Measurements from ENCODE around the gene PTPRF.

DNA sequence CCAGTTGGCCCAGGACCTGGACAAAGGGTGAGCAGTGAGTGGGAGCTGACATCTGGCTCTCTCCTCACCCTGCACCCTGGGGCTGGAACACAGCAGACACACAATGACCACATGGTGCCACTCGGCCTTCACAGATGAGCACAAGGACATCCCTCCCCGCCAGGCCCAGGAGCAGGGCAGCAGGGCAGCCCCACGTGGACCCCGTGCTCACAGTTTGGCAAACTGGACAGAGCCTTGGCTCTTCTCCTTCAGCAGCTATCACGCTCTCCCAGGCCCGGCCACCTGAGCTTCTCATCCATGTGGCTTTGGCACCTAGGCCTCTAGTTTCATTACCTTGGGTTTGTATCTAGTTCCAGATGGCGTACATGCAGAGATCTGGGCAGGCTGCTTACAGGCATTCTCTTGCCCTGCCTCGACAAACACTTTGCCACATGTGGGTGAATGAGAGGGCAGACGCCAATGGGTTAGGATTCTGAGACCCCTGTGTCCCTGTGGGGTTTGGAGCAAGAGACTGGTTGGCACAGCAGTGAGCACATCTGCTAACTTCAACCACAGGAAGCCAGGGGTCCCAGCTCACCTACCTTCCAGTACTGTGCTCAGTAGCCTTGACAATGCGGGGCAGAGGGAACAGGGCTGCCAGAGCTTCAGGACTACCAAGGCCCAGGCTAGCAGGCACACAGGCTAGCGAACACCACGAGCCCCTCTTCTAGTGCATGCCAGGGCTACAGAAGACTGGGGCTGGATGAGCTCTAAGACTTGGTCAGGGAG lies 3.4 kb upstream of the PTPRF start:
- no peak for TF ChIP-seq MYC (IDR thresholded peaks at IDR 0.05; ENCODE audit: low read depth, low read length)
- TF ChIP-seq, protein P1, sequence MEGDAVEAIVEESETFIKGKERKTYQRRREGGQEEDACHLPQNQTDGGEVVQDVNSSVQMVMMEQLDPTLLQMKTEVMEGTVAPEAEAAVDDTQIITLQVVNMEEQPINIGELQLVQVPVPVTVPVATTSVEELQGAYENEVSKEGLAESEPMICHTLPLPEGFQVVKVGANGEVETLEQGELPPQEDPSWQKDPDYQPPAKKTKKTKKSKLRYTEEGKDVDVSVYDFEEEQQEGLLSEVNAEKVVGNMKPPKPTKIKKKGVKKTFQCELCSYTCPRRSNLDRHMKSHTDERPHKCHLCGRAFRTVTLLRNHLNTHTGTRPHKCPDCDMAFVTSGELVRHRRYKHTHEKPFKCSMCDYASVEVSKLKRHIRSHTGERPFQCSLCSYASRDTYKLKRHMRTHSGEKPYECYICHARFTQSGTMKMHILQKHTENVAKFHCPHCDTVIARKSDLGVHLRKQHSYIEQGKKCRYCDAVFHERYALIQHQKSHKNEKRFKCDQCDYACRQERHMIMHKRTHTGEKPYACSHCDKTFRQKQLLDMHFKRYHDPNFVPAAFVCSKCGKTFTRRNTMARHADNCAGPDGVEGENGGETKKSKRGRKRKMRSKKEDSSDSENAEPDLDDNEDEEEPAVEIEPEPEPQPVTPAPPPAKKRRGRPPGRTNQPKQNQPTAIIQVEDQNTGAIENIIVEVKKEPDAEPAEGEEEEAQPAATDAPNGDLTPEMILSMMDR (IDR thresholded peaks at IDR 0.05; ENCODE audit: low read depth, low read length), result no peak
